GM12878 (cell line): ENCODE data around the gene SMIM38. TPM values are rescaled to one million over a fixed set of nuclear protein-coding genes. Genes with fewer than 3 reads are reported as not detected.

ENCODE experiments used
- ATAC-seq: fragments of 200-7000 bp; cut with Tn5 transposase; 3 replicates; pipeline ENCODE4 v1.9.1; 2020; ENCODE audit warnings: mild to moderate bottlenecking, moderate library complexity
- BruUV-seq: library from RNA; stranded (reverse); fragments of 400-500 nt; replicated peaks from 2 replicates; lab custom pipeline; 2021; lab: Mats Ljungman, UMichigan
- CTCF ChIA-PET: fragments of 300-600 bp; sonication (Branson Sonifier 250); formaldehyde crosslinking; extraction: SDS; loops from one replicate; lab custom pipeline; 2021; ENCODE audit warnings: inconsistent platforms; lab: Yijun Ruan, JAX
- POLR2A ChIA-PET: fragments of 350-600 bp; formaldehyde crosslinking; extraction: SDS; loops from one replicate; lab custom pipeline; 2021; ENCODE audit warnings: inconsistent platforms; lab: Charles Lee
- RAD21 ChIA-PET: fragments of 300-600 bp; sonication (Branson Sonifier 250); formaldehyde crosslinking; loops from one replicate; lab custom pipeline; 2023; ENCODE audit warnings: antibody characterized with exemption; ENCODE audit not compliant: unreplicated experiment; lab: Charles Lee
- SMC1A ChIA-PET: fragments of 300-600 bp; sonication (Branson Sonifier 250); formaldehyde crosslinking; loops from one replicate; lab custom pipeline; 2023; ENCODE audit not compliant: unreplicated experiment, uncharacterized antibody; lab: Charles Lee
- DNase-seq: peaks from one replicate; pipeline ENCODE4 v3.0.0-alpha.2; 2011; ENCODE audit warnings: low read depth, low spot score
- FAIRE-seq: peaks from 3 replicates; lab custom pipeline; 2011; peaks lifted over from hg19 to GRCh38; lab: Jason Lieb, UNC
- H2AFZ ChIP-seq: 2 replicates; pipeline ENCODE4 v1.6.0; 2011; ENCODE audit warnings: low read depth, low read length, control low read depth; ENCODE audit not compliant: control insufficient read depth
- H3K27ac ChIP-seq: 2 replicates; pipeline ENCODE4 v1.5.1; 2011; ENCODE audit warnings: control low read depth; ENCODE audit not compliant: control insufficient read depth, insufficient read depth
- H3K27me3 ChIP-seq, 2 experiments: replicated peaks in 1 of 2; 2 replicates each; pipeline versions ENCODE4 v1.6.0 to v1.6.1; 2011; ENCODE audit warnings: low read length in 1 of 2; ENCODE audit not compliant: control insufficient read depth in 2 of 2, insufficient read depth in 2 of 2
- H3K36me3 ChIP-seq, 2 experiments: 2 replicates each; pipeline ENCODE4 v1.5.1; 2011; ENCODE audit warnings: low read length in 1 of 2; ENCODE audit not compliant: control insufficient read depth in 2 of 2, insufficient read depth in 2 of 2
- H3K4me1 ChIP-seq: 2 replicates; pipeline ENCODE4 v1.6.1; 2011; ENCODE audit warnings: mild to moderate bottlenecking, low read length, moderate library complexity, mixed read lengths; ENCODE audit not compliant: control insufficient read depth, insufficient read depth
- H3K4me2 ChIP-seq: 2 replicates; pipeline ENCODE4 v1.6.0; 2011; ENCODE audit warnings: control low read depth; ENCODE audit not compliant: control insufficient read depth, insufficient read depth
- H3K4me3 ChIP-seq: fragments of 200-600 bp; sonication (generic); 2 replicates; pipeline ENCODE4 v1.5.1; 2016
- H3K79me2 ChIP-seq: 2 replicates; pipeline ENCODE4 v1.6.0; 2011; ENCODE audit warnings: low read length; ENCODE audit not compliant: control insufficient read depth, insufficient read depth
- H3K9ac ChIP-seq: 2 replicates; pipeline ENCODE4 v1.8.0; 2011; ENCODE audit warnings: low read length, control low read depth, mixed read lengths; ENCODE audit not compliant: control insufficient read depth, insufficient read depth
- H3K9me3 ChIP-seq: replicated peaks from 3 replicates; pipeline ENCODE4 v1.5.1; 2011; ENCODE audit warnings: mild to moderate bottlenecking, low read length; ENCODE audit not compliant: control insufficient read depth, insufficient read depth
- H4K20me1 ChIP-seq: 2 replicates; pipeline ENCODE4 v1.6.0; 2011; ENCODE audit not compliant: control insufficient read depth, insufficient read depth
- BACH1 ChIP-seq: fragments of 450-650 bp; IDR thresholded peaks from 2 replicates; pipeline ENCODE4 v1.6.1; 2017; ENCODE audit warnings: mild to moderate bottlenecking, borderline replicate concordance
- BRCA1 ChIP-seq: IDR thresholded peaks from 2 replicates; pipeline ENCODE4 v1.6.1; 2011; ENCODE audit warnings: low read depth, low read length, improper control_type of control experiment
- CHD1 ChIP-seq: IDR thresholded peaks from 2 replicates; pipeline ENCODE4 v1.6.1; 2012; ENCODE audit warnings: low read depth, low read length, improper control_type of control experiment
- DPF2 ChIP-seq: fragments of 450-650 bp; IDR thresholded peaks from 2 replicates; pipeline ENCODE4 v1.6.1; 2017; ENCODE audit warnings: mild to moderate bottlenecking
- EGR1 ChIP-seq, 2 experiments: IDR thresholded peaks; 1 replicate in 1 of 2; 2 replicates in 1 of 2; pipeline ENCODE4 v1.6.1; 2011 to 2012; ENCODE audit warnings: low read depth in 2 of 2, low read length in 2 of 2, borderline replicate concordance in 1 of 2, mild to moderate bottlenecking in 1 of 2, moderate library complexity in 1 of 2
- JUND ChIP-seq: IDR thresholded peaks from 2 replicates; pipeline ENCODE4 v1.6.1; 2012; ENCODE audit warnings: low read depth, mild to moderate bottlenecking, low read length, improper control_type of control experiment, moderate library complexity
- KDM1A ChIP-seq: fragments of 200-600 bp; sonication (generic); IDR thresholded peaks from 2 replicates; pipeline ENCODE4 v1.6.1; 2016; ENCODE audit warnings: borderline replicate concordance
- MXI1 ChIP-seq: fragments of 150-350 bp; IDR thresholded peaks from 2 replicates; pipeline ENCODE4 v1.6.1; 2011; ENCODE audit warnings: low read depth, mild to moderate bottlenecking, inconsistent platforms, low read length, improper control_type of control experiment
- MYB ChIP-seq: fragments of 150-350 bp; IDR thresholded peaks from 2 replicates; pipeline ENCODE4 v1.6.1; 2014; ENCODE audit warnings: mild to moderate bottlenecking, low read depth, low read length, borderline replicate concordance
- NKRF ChIP-seq: fragments of 450-650 bp; conservative IDR thresholded peaks from 2 replicates; pipeline ENCODE4 v1.6.1; 2017; ENCODE audit warnings: mild to moderate bottlenecking, moderate library complexity
- POLR2A ChIP-seq: IDR thresholded peaks from 2 replicates; pipeline ENCODE4 v1.6.1; 2011; ENCODE audit warnings: low read depth, mild to moderate bottlenecking, low read length
- REST ChIP-seq: IDR thresholded peaks from 2 replicates; pipeline ENCODE4 v1.6.1; 2012; ENCODE audit warnings: mild to moderate bottlenecking, low read depth, low read length
- RFX5 ChIP-seq: IDR thresholded peaks from 2 replicates; pipeline ENCODE4 v1.6.1; 2011; ENCODE audit warnings: low read depth, low read length, improper control_type of control experiment
- TCF12 ChIP-seq: IDR thresholded peaks from 2 replicates; pipeline ENCODE4 v1.6.1; 2011; ENCODE audit warnings: low read depth, mild to moderate bottlenecking, low read length
- ZNF592 ChIP-seq: fragments of 450-650 bp; IDR thresholded peaks from 2 replicates; pipeline ENCODE4 v1.6.1; 2017; ENCODE audit warnings: mild to moderate bottlenecking, moderate library complexity
- WGBS: methylation state at CpG from one replicate; pipeline ENCODE4 v1.1.6; 2016; ENCODE audit warnings: low lambda C conversion rate; ENCODE audit not compliant: insufficient replicate concordance, insufficient coverage; ENCODE audit errors: missing lambda C conversion rate; 5-methylcytosine and 5-hydroxymethylcytosine counted together
- in situ Hi-C: fragments of 300-500 bp; cut with MboI; formaldehyde crosslinking; loops from 9 replicates; pipeline ENCODE4 v1.14.3; 2018; ENCODE audit warnings: mixed read lengths
- intact Hi-C: fragments of 100-400 bp; cut with micrococcal nuclease; formaldehyde crosslinking; loops from one replicate; pipeline ENCODE4 v1.14.2; 2022; ENCODE audit not compliant: unreplicated experiment
- polyA plus RNA-seq, 11 experiments: library from polyadenylated mRNA; depleted of rRNA in 4 of 11; unstranded in 6 of 11; stranded (reverse) in 5 of 11; fragments of >200 nt; fragmentation: Nextera tagmentation in 4 of 11; fragmentation: Illumina TruSeq in 1 of 11; extraction: Ambion mirVana in 4 of 11; extraction: Trizol in 1 of 11; gene quantifications; 1 replicate in 1 of 11; 2 replicates in 10 of 11; pipeline versions ENCODE4 v1.2.1 to v1.2.3, GENCODE V29; 2011 to 2016; ENCODE audit warnings: inconsistent platforms in 2 of 11, missing spikeins in 2 of 11, low read depth in 1 of 11
- total RNA-seq, 4 experiments: library from RNA; depleted of rRNA in 3 of 4; stranded (reverse); fragments of >200 nt in 3 of 4; fragmentation: Illumina TruSeq in 1 of 4; extraction: Trizol in 1 of 4; gene quantifications; 2 replicates each; pipeline versions ENCODE4 v1.2.1 to v1.2.3, GENCODE V29; 2013 to 2021

Gene SMIM38
- total and polyA plus RNA-seq, 10 of the 15 experiments (the other 5 are each of a cell fraction or from before 2014, with no cell fraction given): 0.15 to 5.0 (median 2.1) TPM; not detected in 1

- RAD21 ChIA-PET: no interaction called here
- no peaks in the 10 kb centered on the region; the same call in 2 of the 3 replicates for H3K9me3 ChIP-seq
- H3K27me3 ChIP-seq: no peaks in the 10 kb centered on the region
- no peaks in the 10 kb centered on the region for H3K79me2 ChIP-seq
- no peak overlapping the region for H3K4me2 ChIP-seq
- POLR2A ChIA-PET: interaction anchor here (0.7 kb wide), 1 partner anchor 96 kb away, joined by 3 read pairs; no protein-coding TSS in a partner anchor
- no peak overlapping the region for H3K4me3 ChIP-seq
- BruUV-seq: no TSS peak
- no peak for ATAC-seq
- no peak for FAIRE-seq
- intact Hi-C loops (no loop called here), in situ Hi-C loops (no loop called here)
- WGBS: 58% methylated on average over 7 of the region's 7 CpGs
- no peak for DNase-seq
- H3K4me1 ChIP-seq: no peaks in the 10 kb centered on the region; the same call in 1 of the 2 replicates
- H2AFZ ChIP-seq: no peak overlapping the region
- no peak overlapping the region for H3K27ac ChIP-seq
- no peak for TF ChIP-seq JUND
- TF ChIP-seq DPF2: no peak
- TF ChIP-seq RFX5: no peak
- no peak for TF ChIP-seq BRCA1
- no peak for TF ChIP-seq MYB
- no peak for TF ChIP-seq TCF12
- TF ChIP-seq CHD1: no peak
- TF ChIP-seq POLR2A: no peak
- no peak for TF ChIP-seq NKRF
- no peak for TF ChIP-seq KDM1A
- TF ChIP-seq ZNF592: no peak
- no peak for TF ChIP-seq MXI1
- TF ChIP-seq REST: no peak
- TF ChIP-seq BACH1: no peak
- TF ChIP-seq EGR1 (IDR thresholded peaks at IDR 0.05; ENCODE audit: borderline replicate concordance in 1 of 2, low read depth in 2 of 2, low read length in 2 of 2): no peak
- H3K9ac ChIP-seq: no peak overlapping the region
- H4K20me1 ChIP-seq: no peaks in the 10 kb centered on the region
- CTCF ChIA-PET: no interaction called here
- SMC1A ChIA-PET: no interaction called here
- no peaks in the 10 kb centered on the region for H3K36me3 ChIP-seq
These were observed 46.1 kb downstream of the SMIM38 start for GRCh38 chr11:69201764-69202370.
